ENCODE results near the gene SP5. TPM values are rescaled to one million over a fixed set of nuclear protein-coding genes. Genes with fewer than 3 reads are reported as not detected.

The SP5 gene
- total RNA-seq, 1 donor: not detected

- no peak for DNase-seq (ENCODE audit: low read depth)
- H3K4me3 ChIP-seq (ENCODE audit: low read depth, low read length): no peak overlapping the region
- TF ChIP-seq, protein P1, sequence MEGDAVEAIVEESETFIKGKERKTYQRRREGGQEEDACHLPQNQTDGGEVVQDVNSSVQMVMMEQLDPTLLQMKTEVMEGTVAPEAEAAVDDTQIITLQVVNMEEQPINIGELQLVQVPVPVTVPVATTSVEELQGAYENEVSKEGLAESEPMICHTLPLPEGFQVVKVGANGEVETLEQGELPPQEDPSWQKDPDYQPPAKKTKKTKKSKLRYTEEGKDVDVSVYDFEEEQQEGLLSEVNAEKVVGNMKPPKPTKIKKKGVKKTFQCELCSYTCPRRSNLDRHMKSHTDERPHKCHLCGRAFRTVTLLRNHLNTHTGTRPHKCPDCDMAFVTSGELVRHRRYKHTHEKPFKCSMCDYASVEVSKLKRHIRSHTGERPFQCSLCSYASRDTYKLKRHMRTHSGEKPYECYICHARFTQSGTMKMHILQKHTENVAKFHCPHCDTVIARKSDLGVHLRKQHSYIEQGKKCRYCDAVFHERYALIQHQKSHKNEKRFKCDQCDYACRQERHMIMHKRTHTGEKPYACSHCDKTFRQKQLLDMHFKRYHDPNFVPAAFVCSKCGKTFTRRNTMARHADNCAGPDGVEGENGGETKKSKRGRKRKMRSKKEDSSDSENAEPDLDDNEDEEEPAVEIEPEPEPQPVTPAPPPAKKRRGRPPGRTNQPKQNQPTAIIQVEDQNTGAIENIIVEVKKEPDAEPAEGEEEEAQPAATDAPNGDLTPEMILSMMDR (IDR thresholded peaks at IDR 0.05; ENCODE audit: insufficient read depth, low read length): no peak
These were observed 49.7 kb downstream of the SP5 start for GRCh38 chr2:170764880-170765261.

- no peak for DNase-seq (ENCODE audit: low read depth)
These were observed 51.6 kb downstream of the SP5 start for GRCh38 chr2:170766693-170767092.

More at GRCh38 chr2:170766693-170767092, 51.6 kb downstream of the SP5 start:
- H3K4me3 ChIP-seq (ENCODE audit: low read depth, low read length): no peak overlapping the region
- TF ChIP-seq, protein P1 (IDR thresholded peaks at IDR 0.05; ENCODE audit: insufficient read depth, low read length): no peak

Small RNAs within 50 kb of the gene (small RNA-seq; reads per million reads assigned to genes)
- gene RF02271: not detected

Other genes with a start within 250 kb of the SP5 start
- gene ERICH2, start 55.0 kb downstream of the SP5 start, total RNA-seq (ENCODE audit: low replicate concordance): 4.0 TPM in 1 of 2 replicates, not detected in the other
- not detected in 2 replicates for gene GAD1, start 101.5 kb downstream of the SP5 start, total RNA-seq (ENCODE audit: low replicate concordance)
- gene GORASP2, start 213.9 kb downstream of the SP5 start, total RNA-seq (ENCODE audit: low replicate concordance): 27.9 and 67.7 TPM in 2 replicates